ENCODE measurements around the gene TMEM191C.
"Not testable (repeated sequence)": the region's sequence is repeated elsewhere in the genome, so short reads cannot be mapped to it uniquely, and the experiment has no call there.

TMEM191C gene

GRCh38 chr22:21473664-21474063 lies 6.5 kb downstream of the TMEM191C start:
- DNase-seq (ENCODE audit: low spot score): not testable (repeated sequence)

- DNase-seq (ENCODE audit: low spot score): not testable (repeated sequence)
Measured at GRCh38 chr22:21484039-21484438, 16.9 kb downstream of the TMEM191C start.

GRCh38 chr22:21487723-21488122 lies 20.5 kb downstream of the TMEM191C start:
- DNase-seq (ENCODE audit: low spot score): not testable (repeated sequence)

- DNase-seq (ENCODE audit: low spot score): not testable (repeated sequence)
Measured at GRCh38 chr22:21489149-21489680, 22.0 kb downstream of the TMEM191C start.

- not testable (repeated sequence) for DNase-seq (ENCODE audit: low spot score)
Measured at GRCh38 chr22:21490556-21490955, 23.4 kb downstream of the TMEM191C start.

- not testable (repeated sequence) for DNase-seq (ENCODE audit: low spot score)
Measured at GRCh38 chr22:21492271-21492670, 25.1 kb downstream of the TMEM191C start.

GRCh38 chr22:21493789-21494782 lies 26.9 kb downstream of the TMEM191C start:
- DNase-seq (ENCODE audit: low spot score): not testable (repeated sequence)

- DNase-seq (ENCODE audit: low spot score): not testable (repeated sequence)
Measured at GRCh38 chr22:21497984-21498383, 30.8 kb downstream of the TMEM191C start.

GRCh38 chr22:21498489-21498888 lies 31.3 kb downstream of the TMEM191C start:
- not testable (repeated sequence) for DNase-seq (ENCODE audit: low spot score)

GRCh38 chr22:21499623-21500506 lies 32.7 kb downstream of the TMEM191C start:
- not testable (repeated sequence) for DNase-seq (ENCODE audit: low spot score)

GRCh38 chr22:21510397-21510796 lies 43.2 kb downstream of the TMEM191C start:
- not testable (repeated sequence) for DNase-seq (ENCODE audit: low spot score)

- not testable (repeated sequence) for DNase-seq (ENCODE audit: low spot score)
Measured at GRCh38 chr22:21512022-21512421, 44.8 kb downstream of the TMEM191C start.

- not testable (repeated sequence) for DNase-seq (ENCODE audit: low spot score)
Measured at GRCh38 chr22:21514117-21514516, 46.9 kb downstream of the TMEM191C start.

- DNase-seq (ENCODE audit: low spot score): not testable (repeated sequence)
Measured at GRCh38 chr22:21515234-21515633, 48.0 kb downstream of the TMEM191C start.

GRCh38 chr22:21516522-21516921 lies 49.3 kb downstream of the TMEM191C start:
- DNase-seq (ENCODE audit: low spot score): not testable (repeated sequence)

GRCh38 chr22:21516970-21517764 lies 50.0 kb downstream of the TMEM191C start:
- not testable (repeated sequence) for DNase-seq (ENCODE audit: low spot score)
